NCI-H748 (cell line): Measurements from ENCODE around the gene TMEM135.
"Not testable (repeated sequence)": the region's sequence is repeated elsewhere in the genome, so short reads cannot be mapped to it uniquely, and the experiment has no call there.

Experiments
- DNase-seq: peaks from one replicate; lab custom pipeline; 2025; ENCODE audit not compliant: unreplicated experiment; lab: John Stamatoyannopoulos, UW

Gene TMEM135

GRCh38 chr11:87037450-87038234 lies at the start of gene TMEM135:
TMEM135 (plus strand) TSS chr11:87037934; CDS start chr11:87038046, 112 bp downstream.
- peak; percentile 84 for DNase-seq

- peak; percentile 8 for DNase-seq
Measured at GRCh38 chr11:86988351-86988881, 49.3 kb upstream of the TMEM135 start.

- no peak for DNase-seq
Measured at GRCh38 chr11:86990031-86990430, 47.7 kb upstream of the TMEM135 start.

GRCh38 chr11:86990515-86990914 lies 47.2 kb upstream of the TMEM135 start:
- no peak for DNase-seq

- no peak for DNase-seq
Measured at GRCh38 chr11:86991341-86991740, 46.4 kb upstream of the TMEM135 start.

DNA sequence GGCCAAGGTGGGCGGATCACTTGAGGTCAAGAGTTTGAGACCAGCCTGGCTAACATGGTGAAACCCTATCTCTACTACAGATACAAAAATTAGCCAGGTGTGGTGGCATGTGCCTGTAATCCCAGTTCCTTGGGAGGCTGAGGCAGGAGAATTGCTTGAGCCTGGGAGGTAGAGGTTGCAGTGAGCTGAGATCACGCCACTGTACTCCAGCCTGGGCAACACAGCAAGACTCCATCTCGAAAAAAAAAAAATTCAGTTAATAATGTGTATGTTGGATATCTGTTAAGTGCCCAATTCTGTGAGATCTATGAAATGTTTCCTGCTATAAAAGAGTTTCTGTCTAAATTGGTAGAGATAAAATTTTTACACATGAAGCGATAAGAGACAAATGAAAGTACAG lies 45.4 kb upstream of the TMEM135 start:
- DNase-seq, result not testable (repeated sequence)

- DNase-seq, result no peak
Measured at GRCh38 chr11:86993031-86993430, 44.7 kb upstream of the TMEM135 start.

DNA sequence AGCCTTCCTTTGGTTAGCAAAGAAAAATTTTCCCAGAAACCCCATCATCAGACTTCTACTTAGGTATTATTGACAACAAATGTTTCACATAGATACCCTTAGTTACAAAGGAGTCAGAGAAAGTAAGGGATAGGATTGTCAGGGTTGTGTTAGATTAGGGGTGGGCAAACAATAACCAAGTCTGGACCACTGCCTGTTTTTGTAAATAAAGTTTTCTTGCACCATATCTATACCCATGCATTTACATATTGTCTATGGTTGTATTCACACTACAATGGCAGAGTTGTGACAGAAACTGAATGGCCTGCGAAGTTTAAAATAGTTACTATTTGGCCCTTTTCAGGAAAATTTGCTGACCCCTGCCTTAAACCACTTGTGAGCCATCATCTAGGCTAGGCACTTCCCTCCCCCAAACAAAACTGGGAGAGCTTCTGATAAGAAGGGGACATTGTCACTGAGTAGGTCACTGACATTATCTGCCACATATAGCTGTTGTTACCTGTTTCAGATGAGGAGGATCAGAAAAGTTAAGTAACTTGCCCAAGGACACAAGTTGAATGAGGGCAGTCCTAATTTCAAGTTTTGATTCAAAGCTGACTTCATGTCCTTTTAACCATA lies 40.7 kb upstream of the TMEM135 start:
- no peak for DNase-seq

DNA sequence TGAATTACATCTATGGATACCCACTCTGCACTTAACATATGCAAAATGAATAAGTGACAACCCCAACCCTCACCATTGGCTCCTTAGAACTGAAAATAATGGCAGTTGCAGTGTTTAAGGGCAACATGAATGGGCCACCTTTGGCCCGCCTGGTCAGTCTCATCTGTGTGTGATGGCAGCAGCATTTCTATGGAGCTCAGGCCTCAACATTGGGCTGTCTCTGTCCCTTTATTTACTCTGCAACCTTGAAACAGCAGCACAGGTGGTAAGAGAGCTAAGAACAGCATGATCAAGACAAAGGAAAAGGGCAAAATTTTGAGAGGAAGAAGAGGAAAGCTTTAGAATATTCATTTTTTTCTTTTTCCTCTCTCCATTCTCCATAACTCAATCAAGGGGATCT lies 38.3 kb upstream of the TMEM135 start:
- no peak for DNase-seq

DNA sequence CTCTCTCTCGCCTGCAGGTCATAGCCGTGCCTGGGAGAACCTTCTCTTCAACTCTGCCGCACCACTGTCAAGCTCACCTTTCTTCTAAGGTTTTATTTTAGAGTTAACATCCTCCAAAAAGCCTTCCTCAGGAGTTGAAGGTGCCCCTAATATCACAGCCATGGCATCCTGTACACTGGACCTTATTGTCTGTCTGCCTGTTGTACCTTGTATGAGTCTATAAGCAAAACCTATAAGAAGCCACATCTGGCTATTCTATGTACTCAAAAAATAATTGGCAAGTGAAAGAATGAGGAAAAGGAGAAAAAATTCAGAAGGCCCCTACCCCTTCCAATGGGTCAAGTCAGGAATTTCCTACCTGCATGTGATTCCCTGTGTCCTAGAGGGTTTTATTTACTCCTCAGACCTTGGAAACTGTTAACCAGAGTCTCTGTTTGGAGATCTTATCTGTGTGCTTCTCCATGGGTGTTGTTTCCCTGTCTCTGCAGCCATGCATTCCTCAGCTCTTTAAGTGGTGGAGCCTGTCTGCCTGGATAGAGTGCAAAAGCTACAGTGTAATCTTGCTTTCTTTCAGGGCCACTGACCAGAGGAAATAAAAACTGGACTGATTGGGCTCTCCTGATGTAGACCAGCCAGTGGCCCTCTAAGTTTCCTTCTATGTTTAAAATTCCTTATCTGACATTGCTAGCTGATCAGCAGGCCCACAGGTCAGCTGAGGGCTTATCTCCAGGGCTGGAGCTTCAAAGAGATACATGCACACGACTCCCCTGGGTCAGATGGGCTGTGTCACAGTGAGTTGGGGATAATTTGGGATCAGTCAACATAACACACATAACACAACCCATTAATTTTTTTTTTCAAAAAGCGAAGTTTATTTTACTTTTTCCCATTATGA lies 37.6 kb upstream of the TMEM135 start:
- no peak for DNase-seq

- no peak for DNase-seq
Measured at GRCh38 chr11:87002918-87003317, 34.8 kb upstream of the TMEM135 start.

- not testable (repeated sequence) for DNase-seq
Measured at GRCh38 chr11:87004281-87004680, 33.5 kb upstream of the TMEM135 start.

GRCh38 chr11:87005569-87005921 lies 32.2 kb upstream of the TMEM135 start:
- no peak for DNase-seq

- no peak for DNase-seq
Measured at GRCh38 chr11:87006035-87006434, 31.7 kb upstream of the TMEM135 start.

- no peak for DNase-seq
Measured at GRCh38 chr11:87007963-87008362, 29.8 kb upstream of the TMEM135 start.

GRCh38 chr11:87012089-87012488 lies 25.6 kb upstream of the TMEM135 start:
- DNase-seq, result no peak

- no peak for DNase-seq
Measured at GRCh38 chr11:87012673-87013072, 25.1 kb upstream of the TMEM135 start.

GRCh38 chr11:87013912-87014825 lies 23.6 kb upstream of the TMEM135 start:
- DNase-seq, result no peak

GRCh38 chr11:87015645-87016044 lies 22.1 kb upstream of the TMEM135 start:
- DNase-seq, result no peak

- no peak for DNase-seq
Measured at GRCh38 chr11:87019613-87020271, 18.0 kb upstream of the TMEM135 start.
